Smooth muscle cell (in vitro differentiated cells): Measurements from ENCODE around the gene CAB39. TPM values are rescaled to one million over a fixed set of nuclear protein-coding genes. Genes with fewer than 3 reads are reported as not detected.
A peak's percentile ranks its signal among the peaks of the same experiment; 100 is the strongest.

Experiments used
- DNase-seq: peaks from one replicate; lab custom pipeline; 2025; ENCODE audit not compliant: unreplicated experiment; lab: John Stamatoyannopoulos, UW
- H2AFZ ChIP-seq: fragments of 200-600 bp; sonication (generic); 2 replicates; pipeline ENCODE4 v1.6.0; 2016; ENCODE audit warnings: antibody characterized with exemption, low read depth, mild to moderate bottlenecking
- H3F3A ChIP-seq: fragments of 200-600 bp; sonication (generic); 2 replicates; pipeline ENCODE4 v1.6.0; 2017; ENCODE audit warnings: antibody characterized with exemption, low read depth
- H3K27ac ChIP-seq: fragments of 200-600 bp; sonication (generic); 2 replicates; pipeline ENCODE4 v1.5.1; 2016; ENCODE audit warnings: low read depth, mild to moderate bottlenecking
- H3K27me3 ChIP-seq: fragments of 200-600 bp; sonication (generic); 2 replicates; pipeline ENCODE4 v1.6.1; 2016; ENCODE audit warnings: low read depth, mild to moderate bottlenecking
- H3K36me3 ChIP-seq: fragments of 200-600 bp; sonication (generic); 2 replicates; pipeline ENCODE4 v1.5.1; 2016; ENCODE audit warnings: low read depth
- H3K4me1 ChIP-seq: fragments of 200-600 bp; sonication (generic); 2 replicates; pipeline ENCODE4 v1.5.1; 2016; ENCODE audit warnings: low read depth
- H3K4me2 ChIP-seq: fragments of 200-600 bp; sonication (generic); 2 replicates; pipeline ENCODE4 v1.6.0; 2016; ENCODE audit warnings: mild to moderate bottlenecking
- H3K4me3 ChIP-seq: fragments of 200-600 bp; sonication (generic); 2 replicates; pipeline ENCODE4 v1.5.1; 2016; ENCODE audit warnings: mild to moderate bottlenecking
- H3K79me2 ChIP-seq: fragments of 200-600 bp; sonication (generic); 2 replicates; pipeline ENCODE4 v1.6.0; 2016; ENCODE audit warnings: low read depth, mild to moderate bottlenecking
- H3K9ac ChIP-seq: fragments of 200-600 bp; sonication (generic); 2 replicates; pipeline ENCODE4 v1.6.0; 2016; ENCODE audit warnings: low read depth
- H3K9me3 ChIP-seq: fragments of 200-600 bp; sonication (generic); replicated peaks from 2 replicates; pipeline ENCODE4 v1.5.1; 2016; ENCODE audit warnings: low read depth
- H4K20me1 ChIP-seq: fragments of 200-600 bp; sonication (generic); 2 replicates; pipeline ENCODE4 v1.6.0; 2016; ENCODE audit warnings: low read depth
- WGBS: methylation state at CpG from one replicate; pipeline ENCODE4 v1.1.7; 2016; ENCODE audit warnings: low lambda C conversion rate; 5-methylcytosine and 5-hydroxymethylcytosine counted together
- polyA plus RNA-seq: library from polyadenylated mRNA; unstranded; fragments of >200 nt; fragmentation: Nextera tagmentation; extraction: Ambion mirVana; gene quantifications from 2 replicates; pipeline ENCODE4 v1.2.1, GENCODE V29; 2016
- total RNA-seq: library from RNA; depleted of rRNA; stranded (reverse); fragments of >200 nt; gene quantifications from 2 replicates; pipeline ENCODE4 v1.2.3, GENCODE V29; 2014
- TF ChIP-seq, protein P1 (sequence below): fragments of 200-600 bp; sonication (generic); IDR thresholded peaks from 2 replicates; pipeline ENCODE4 v1.5.1; 2017; ENCODE audit warnings: borderline replicate concordance, mild to moderate bottlenecking, antibody characterized with exemption; ENCODE audit not compliant: insufficient read depth, poor library complexity, severe bottlenecking

The CAB39 gene
- 62.4 and 62.7 TPM in 2 replicates for total RNA-seq
- polyA plus RNA-seq, result 21.7 and 25.5 TPM in 2 replicates

DNA sequence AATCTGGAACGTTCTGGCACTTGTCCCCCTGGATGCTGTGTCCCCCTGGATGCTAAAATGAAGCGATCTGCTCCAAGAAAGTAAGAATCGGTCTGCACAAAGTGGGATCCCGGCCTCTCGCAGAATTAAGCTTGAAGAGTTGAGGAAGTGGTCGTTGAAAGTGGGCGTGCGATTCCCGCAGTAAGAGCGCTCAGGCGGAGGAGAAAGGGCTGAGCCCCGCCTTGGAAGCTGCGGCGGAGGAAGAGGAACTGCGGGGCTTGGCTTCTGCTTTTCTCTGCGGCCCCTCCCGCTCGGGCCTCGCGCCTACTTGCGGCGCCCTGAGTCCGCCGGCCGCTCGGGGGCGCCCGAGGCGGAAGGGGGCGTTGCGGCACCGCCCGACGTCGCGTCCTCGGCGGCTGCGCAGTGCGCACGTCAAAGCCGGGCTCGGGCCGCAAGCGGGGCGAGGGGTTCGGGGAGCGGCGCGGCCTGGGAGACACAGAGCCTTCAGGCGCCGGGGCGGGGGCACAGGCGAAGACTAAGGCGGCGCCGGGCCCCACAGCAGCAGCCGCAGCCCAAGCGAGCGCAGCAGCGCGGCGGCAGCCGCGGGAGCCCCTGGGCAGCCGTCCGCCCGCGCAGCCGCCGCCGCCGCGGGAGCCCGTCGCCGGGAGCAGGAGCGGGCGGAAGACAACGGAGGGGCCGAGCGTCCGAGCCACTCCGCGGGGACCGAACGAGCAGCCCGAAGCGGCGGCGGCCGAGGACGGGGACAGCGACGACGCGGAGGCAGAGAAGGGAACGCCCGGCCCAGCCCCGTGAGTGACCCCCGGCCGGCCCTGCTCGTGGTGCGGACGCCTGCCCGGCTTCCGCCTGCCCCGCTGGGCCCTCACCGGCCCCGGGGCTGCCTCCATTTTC is at the start of gene CAB39:
Gene CAB39, plus strand, starts transcription at position 400 of the 888 bp plus-strand sequence. CDS start 47,160 bp downstream, outside the sequence.
- Histone ChIP-seq H3K36me3 (no peaks in the 10 kb centered on the region), H3K4me1 (peaks cover 12% of the 10 kb centered on the region), H3K9ac (peak within 1 kb of the TSS; percentile 97), H3F3A (peaks cover 7% of the 10 kb centered on the region), H3K79me2 (peaks cover 46% of the 10 kb centered on the region), H2AFZ (peak within 1 kb of the TSS; percentile 89), H4K20me1 (peaks cover 39% of the 10 kb centered on the region), H3K4me2 (peak within 1 kb of the TSS; percentile 90), H3K27me3 (no peaks in the 10 kb centered on the region), H3K9me3 (no peaks in the 10 kb centered on the region), H3K27ac (peak within 1 kb of the TSS; percentile 84), H3K4me3 (peak within 1 kb of the TSS; percentile 78)
- TF ChIP-seq, protein P1, sequence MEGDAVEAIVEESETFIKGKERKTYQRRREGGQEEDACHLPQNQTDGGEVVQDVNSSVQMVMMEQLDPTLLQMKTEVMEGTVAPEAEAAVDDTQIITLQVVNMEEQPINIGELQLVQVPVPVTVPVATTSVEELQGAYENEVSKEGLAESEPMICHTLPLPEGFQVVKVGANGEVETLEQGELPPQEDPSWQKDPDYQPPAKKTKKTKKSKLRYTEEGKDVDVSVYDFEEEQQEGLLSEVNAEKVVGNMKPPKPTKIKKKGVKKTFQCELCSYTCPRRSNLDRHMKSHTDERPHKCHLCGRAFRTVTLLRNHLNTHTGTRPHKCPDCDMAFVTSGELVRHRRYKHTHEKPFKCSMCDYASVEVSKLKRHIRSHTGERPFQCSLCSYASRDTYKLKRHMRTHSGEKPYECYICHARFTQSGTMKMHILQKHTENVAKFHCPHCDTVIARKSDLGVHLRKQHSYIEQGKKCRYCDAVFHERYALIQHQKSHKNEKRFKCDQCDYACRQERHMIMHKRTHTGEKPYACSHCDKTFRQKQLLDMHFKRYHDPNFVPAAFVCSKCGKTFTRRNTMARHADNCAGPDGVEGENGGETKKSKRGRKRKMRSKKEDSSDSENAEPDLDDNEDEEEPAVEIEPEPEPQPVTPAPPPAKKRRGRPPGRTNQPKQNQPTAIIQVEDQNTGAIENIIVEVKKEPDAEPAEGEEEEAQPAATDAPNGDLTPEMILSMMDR, result peak; percentile 86
- 1% methylated on average over 87 of the region's 110 CpGs for WGBS
- peak; percentile 58 for DNase-seq

- Histone ChIP-seq H2AFZ (no peak overlapping the region), H3K79me2 (no peaks in the 10 kb centered on the region), H3K4me1 (peaks cover 12% of the 10 kb centered on the region), H3K27me3 (no peaks in the 10 kb centered on the region), H3K4me2 (no peak overlapping the region), H3F3A (no peaks in the 10 kb centered on the region), H3K4me3 (no peak overlapping the region), H3K9me3 (no peaks in the 10 kb centered on the region), H4K20me1 (no peaks in the 10 kb centered on the region), H3K36me3 (no peaks in the 10 kb centered on the region), H3K9ac (no peak overlapping the region), H3K27ac (no peak overlapping the region)
- TF ChIP-seq, protein P1, result no peak
- WGBS, result 94% methylated on average over 4 of the region's 4 CpGs
- DNase-seq, result no peak
These were observed 48.5 kb upstream of the CAB39 start for GRCh38 chr2:230664128-230664527.

DNA sequence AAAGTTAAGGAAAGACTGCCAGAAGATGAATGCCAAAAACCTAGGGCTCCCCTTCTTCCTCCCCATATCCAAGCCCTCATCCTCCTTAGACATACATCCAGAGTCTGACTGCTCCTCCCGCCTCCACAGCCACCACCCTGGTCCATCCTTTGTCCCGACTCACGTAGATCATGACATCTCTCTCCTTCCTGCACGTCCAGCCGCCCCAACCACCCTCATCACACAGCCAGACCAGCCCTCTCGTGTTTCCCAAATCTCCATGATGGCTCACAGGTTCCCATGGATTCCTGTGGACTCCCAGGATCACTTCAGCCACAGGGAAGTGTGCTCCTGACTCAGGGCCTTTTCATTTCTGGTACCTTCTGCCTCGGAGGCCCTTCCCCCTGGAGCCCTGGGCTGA is 47.8 kb upstream of the CAB39 start:
- no peak for DNase-seq
- H3K27ac ChIP-seq, result no peak overlapping the region
- H3K36me3 ChIP-seq, result no peaks in the 10 kb centered on the region
- H3K9ac ChIP-seq, result no peak overlapping the region
- H3K4me3 ChIP-seq, result no peak overlapping the region
- H3K9me3 ChIP-seq, result no peaks in the 10 kb centered on the region
- no peak overlapping the region for H3K4me2 ChIP-seq
- H3K79me2 ChIP-seq, result no peaks in the 10 kb centered on the region
- no peaks in the 10 kb centered on the region for H4K20me1 ChIP-seq
- peaks cover 15% of the 10 kb centered on the region for H3K4me1 ChIP-seq
- no peaks in the 10 kb centered on the region for H3K27me3 ChIP-seq
- TF ChIP-seq, protein P1, result no peak
- no peaks in the 10 kb centered on the region for H3F3A ChIP-seq
- no peak overlapping the region for H2AFZ ChIP-seq
- 90% methylated on average over 7 of the region's 7 CpGs for WGBS

DNA sequence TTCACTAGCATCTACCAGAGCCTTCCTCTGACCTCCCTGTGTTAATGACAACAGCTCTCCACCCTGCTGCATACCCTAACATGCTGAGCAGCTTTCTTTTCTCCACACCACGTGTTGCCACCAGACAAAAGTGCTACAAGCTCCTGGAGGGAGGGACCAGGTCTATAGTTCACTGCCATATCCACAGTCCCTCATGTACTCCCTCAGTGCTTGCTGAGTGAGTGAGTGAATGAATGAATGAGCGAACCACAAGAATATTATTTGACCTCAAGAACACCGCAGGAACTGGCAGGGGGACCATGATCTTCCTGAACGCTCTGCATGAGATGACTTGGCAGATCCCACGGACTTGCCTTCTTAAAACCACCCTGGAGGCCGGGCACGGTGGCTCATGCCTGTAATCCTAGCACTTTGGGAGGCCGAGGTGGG is 47.4 kb upstream of the CAB39 start:
- DNase-seq, result no peak
- Histone ChIP-seq H2AFZ (no peak overlapping the region), H3F3A (no peaks in the 10 kb centered on the region), H3K27me3 (no peaks in the 10 kb centered on the region), H3K9me3 (no peaks in the 10 kb centered on the region), H3K27ac (no peak overlapping the region), H3K9ac (no peak overlapping the region), H3K4me1 (peaks cover 15% of the 10 kb centered on the region), H3K36me3 (no peaks in the 10 kb centered on the region), H3K4me3 (no peak overlapping the region), H3K79me2 (no peaks in the 10 kb centered on the region), H4K20me1 (no peaks in the 10 kb centered on the region), H3K4me2 (no peak overlapping the region)
- TF ChIP-seq, protein P1, result no peak
- 89% methylated on average over 8 of the region's 8 CpGs for WGBS
